ENCODE results near the gene UBE3C.

DNA sequence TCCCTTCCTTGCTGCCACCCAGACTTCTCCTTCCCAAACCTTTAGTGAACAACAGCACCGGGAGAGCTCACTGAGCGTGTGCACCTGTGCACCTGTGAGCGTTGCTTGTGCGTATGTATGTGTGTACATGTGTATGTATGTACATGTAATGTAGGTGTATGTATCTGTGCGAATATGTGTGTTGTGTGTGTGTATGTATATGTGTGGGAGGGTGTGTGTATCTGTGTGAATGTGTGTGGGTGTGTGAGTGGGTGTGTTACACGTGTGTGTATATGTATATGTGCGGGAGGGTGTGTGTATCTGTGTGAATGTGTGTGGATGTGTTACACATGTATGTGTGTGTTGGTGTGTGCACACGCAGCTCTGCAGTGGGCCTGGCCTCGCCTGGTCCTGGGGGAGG is 153.5 kb downstream of the UBE3C start:
- TF ChIP-seq STAT5A (IDR thresholded peaks at IDR 0.05; ENCODE audit: borderline replicate concordance, low read length) (no peak), RBFOX2 (IDR thresholded peaks at IDR 0.05; ENCODE audit: low read depth, low read length) (no peak), CHCHD3 (CRISPR knock-in tag; IDR thresholded peaks at IDR 0.05) (no peak)
- TF ChIP-seq, protein P1, sequence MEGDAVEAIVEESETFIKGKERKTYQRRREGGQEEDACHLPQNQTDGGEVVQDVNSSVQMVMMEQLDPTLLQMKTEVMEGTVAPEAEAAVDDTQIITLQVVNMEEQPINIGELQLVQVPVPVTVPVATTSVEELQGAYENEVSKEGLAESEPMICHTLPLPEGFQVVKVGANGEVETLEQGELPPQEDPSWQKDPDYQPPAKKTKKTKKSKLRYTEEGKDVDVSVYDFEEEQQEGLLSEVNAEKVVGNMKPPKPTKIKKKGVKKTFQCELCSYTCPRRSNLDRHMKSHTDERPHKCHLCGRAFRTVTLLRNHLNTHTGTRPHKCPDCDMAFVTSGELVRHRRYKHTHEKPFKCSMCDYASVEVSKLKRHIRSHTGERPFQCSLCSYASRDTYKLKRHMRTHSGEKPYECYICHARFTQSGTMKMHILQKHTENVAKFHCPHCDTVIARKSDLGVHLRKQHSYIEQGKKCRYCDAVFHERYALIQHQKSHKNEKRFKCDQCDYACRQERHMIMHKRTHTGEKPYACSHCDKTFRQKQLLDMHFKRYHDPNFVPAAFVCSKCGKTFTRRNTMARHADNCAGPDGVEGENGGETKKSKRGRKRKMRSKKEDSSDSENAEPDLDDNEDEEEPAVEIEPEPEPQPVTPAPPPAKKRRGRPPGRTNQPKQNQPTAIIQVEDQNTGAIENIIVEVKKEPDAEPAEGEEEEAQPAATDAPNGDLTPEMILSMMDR (IDR thresholded peaks at IDR 0.05 in 2 of 3, conservative IDR thresholded peaks at IDR 0.05 in 1 of 3; ENCODE audit: insufficient read depth in 2 of 3, low read depth in 1 of 3, low read length in 3 of 3): no peak

Data from K562 (cell line).